ENCODE data around the gene MYADM.

MYADM gene

GRCh38 chr19:53915000-53915399 lies 47.3 kb downstream of the MYADM start:
- DNase-seq (ENCODE audit: low read depth): no peak

DNA sequence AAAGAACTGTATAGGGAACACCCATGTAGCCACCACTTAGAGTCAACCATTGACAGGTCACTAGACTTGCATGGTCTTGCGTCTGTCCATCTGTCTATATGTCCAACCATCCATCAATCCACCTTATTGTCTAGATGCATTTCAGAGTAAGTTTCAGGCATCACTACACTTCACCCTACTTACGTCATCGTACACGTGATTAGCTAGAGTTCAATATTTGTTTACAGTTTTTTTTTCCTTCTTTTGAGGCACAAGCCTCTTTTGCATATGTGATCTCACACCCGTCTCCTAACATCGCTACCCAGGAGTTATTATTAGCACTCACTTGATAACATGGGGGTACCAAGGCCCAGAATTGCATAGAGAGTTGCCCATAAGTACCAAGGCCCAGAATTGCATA lies 48.3 kb downstream of the MYADM start:
- DNase-seq (ENCODE audit: low read depth): no peak

DNA sequence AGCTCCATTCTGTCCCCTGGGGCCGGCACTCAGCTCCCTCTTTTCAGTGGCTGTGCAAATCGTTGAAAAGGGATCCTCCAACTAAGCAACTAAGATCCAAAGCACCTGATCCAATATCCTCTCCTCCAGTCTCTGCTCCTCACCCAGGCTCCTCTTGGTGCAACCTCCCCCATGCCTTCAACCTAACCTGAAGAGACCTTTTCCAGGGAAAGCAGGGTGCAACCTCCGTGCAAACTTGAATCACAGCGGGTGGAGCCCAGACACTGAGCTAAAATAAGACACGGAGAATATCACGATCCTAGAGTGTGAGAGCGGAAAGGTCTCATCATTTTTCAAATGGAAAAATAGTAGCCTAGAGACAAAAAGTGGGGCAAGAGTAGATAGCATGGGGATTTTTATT lies 49.7 kb downstream of the MYADM start:
- DNase-seq (ENCODE audit: low read depth): no peak
